ENCODE data around the gene MED26. TPM values are rescaled to one million over a fixed set of nuclear protein-coding genes. Genes with fewer than 3 reads are reported as not detected.

The MED26 gene
- total RNA-seq, 1 experiment from 2014 or later, result 11.4 TPM

DNA sequence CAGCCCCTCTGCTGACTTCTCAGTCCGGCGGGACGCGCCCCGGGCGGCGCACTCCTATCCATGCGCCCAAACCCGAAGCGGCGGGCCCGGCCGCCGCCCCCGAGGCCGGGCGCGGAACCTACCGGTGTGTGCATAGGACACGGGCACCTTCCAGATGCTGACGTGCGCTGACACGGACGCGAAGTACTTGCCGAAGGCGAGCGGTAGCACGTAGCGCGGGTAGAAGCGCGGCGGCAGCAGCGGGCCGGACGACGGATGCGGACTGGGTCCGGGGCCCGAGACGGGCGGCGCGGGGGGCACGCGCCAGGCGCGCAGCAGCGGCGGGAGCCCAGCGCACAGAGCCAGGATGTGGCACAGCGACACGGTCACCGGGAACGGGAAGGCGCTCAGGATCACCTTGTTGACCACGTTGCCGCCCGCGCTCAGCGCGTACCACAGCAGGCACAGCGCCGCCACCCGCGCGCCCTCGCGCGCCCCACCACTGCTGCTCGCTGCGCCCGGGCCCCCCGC, 56.1 kb downstream of the MED26 start:
- H3K23ac ChIP-seq (ENCODE audit: insufficient read length, low read depth, low read length), result no peak overlapping the region
- H3K4ac ChIP-seq (ENCODE audit: low read depth, low read length), result no peak overlapping the region
- no peaks in the 10 kb centered on the region; the same call in 1 of the 2 replicates for H3K79me2 ChIP-seq (ENCODE audit: insufficient read depth, low read length)
- Mint-ChIP-seq H3K4me3 (peak overlapping the region; percentile 82 to 88), H3K4me1 (peaks cover 18 to 19% of the 10 kb centered on the region in 2 experiments), H3K9me3 (no peaks in the 10 kb centered on the region; a peak in 1 of 5 replicates), H3K27me3 (ENCODE audit: low read depth) (no peaks in the 10 kb centered on the region), H3K27ac (peak overlapping the region in 2 of 3 experiments; percentile 68 to 70; a peak in 4 of 7 replicates), H3K36me3 (ENCODE audit: insufficient read depth in 1 of 3, low read depth in 3 of 3) (peaks cover 13 to 41% (median 37%) of the 10 kb centered on the region in 3 experiments; a peak in 6 of 7 replicates)
- DNase-seq, result no peak
- H2BK12ac ChIP-seq (ENCODE audit: insufficient read length, low read depth, low read length), result no peak overlapping the region
- H3K14ac ChIP-seq (ENCODE audit: insufficient read depth, low read length), result peak overlapping the region; percentile 33
- H2BK20ac ChIP-seq (ENCODE audit: low read depth, low read length, poor library complexity, severe bottlenecking), result no peak overlapping the region
- H2BK15ac ChIP-seq (ENCODE audit: low read depth, low read length), result no peak overlapping the region
- H3K4me1 ChIP-seq (ENCODE audit: insufficient read depth, low read length), result no peaks in the 10 kb centered on the region
- no CpG with 5 or more reads among the region's 75 CpGs for WGBS (ENCODE audit: extremely low coverage, insufficient read length, low lambda C conversion rate)
- no peak overlapping the region for H2AFZ ChIP-seq (ENCODE audit: low read length)
- no peaks in the 10 kb centered on the region for H4K20me1 ChIP-seq (ENCODE audit: control insufficient read depth, insufficient read depth, insufficient read length)
- H3K27ac ChIP-seq (ENCODE audit: insufficient read length, low read depth, low read length), result no peak overlapping the region
- H3K56ac ChIP-seq (ENCODE audit: insufficient read length, low read depth, low read length), result no peak overlapping the region
- H4K91ac ChIP-seq (ENCODE audit: insufficient read length, low read depth, low read length), result no peak overlapping the region
- H3K23me2 ChIP-seq (ENCODE audit: insufficient read length, low read depth, low read length, poor library complexity, severe bottlenecking), result peaks cover 12% of the 10 kb centered on the region
- H3K9me3 ChIP-seq (ENCODE audit: control insufficient read depth, low read depth, low read length), result no peaks in the 10 kb centered on the region
- peak overlapping the region; percentile 72 for H3K4me2 ChIP-seq (ENCODE audit: insufficient read depth, insufficient read length, low read length)
- no peak overlapping the region for H4K5ac ChIP-seq (ENCODE audit: insufficient read length, low read depth, low read length)
- no peak overlapping the region for H2BK120ac ChIP-seq (ENCODE audit: low read depth, low read length, poor library complexity, severe bottlenecking)
- no peak overlapping the region for H2BK5ac ChIP-seq (ENCODE audit: insufficient read length, low read length)
- H3K27me3 ChIP-seq (ENCODE audit: insufficient read depth, low read length), result no peaks in the 10 kb centered on the region
- TF ChIP-seq, protein P1, sequence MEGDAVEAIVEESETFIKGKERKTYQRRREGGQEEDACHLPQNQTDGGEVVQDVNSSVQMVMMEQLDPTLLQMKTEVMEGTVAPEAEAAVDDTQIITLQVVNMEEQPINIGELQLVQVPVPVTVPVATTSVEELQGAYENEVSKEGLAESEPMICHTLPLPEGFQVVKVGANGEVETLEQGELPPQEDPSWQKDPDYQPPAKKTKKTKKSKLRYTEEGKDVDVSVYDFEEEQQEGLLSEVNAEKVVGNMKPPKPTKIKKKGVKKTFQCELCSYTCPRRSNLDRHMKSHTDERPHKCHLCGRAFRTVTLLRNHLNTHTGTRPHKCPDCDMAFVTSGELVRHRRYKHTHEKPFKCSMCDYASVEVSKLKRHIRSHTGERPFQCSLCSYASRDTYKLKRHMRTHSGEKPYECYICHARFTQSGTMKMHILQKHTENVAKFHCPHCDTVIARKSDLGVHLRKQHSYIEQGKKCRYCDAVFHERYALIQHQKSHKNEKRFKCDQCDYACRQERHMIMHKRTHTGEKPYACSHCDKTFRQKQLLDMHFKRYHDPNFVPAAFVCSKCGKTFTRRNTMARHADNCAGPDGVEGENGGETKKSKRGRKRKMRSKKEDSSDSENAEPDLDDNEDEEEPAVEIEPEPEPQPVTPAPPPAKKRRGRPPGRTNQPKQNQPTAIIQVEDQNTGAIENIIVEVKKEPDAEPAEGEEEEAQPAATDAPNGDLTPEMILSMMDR (conservative IDR thresholded peaks at IDR 0.05), result no peak
- H3K18ac ChIP-seq (ENCODE audit: insufficient read length, low read depth, low read length), result no peak overlapping the region
- no peak overlapping the region for H3T11ph ChIP-seq (ENCODE audit: low read length)
- H2AK5ac ChIP-seq (ENCODE audit: insufficient read length, low read length), result no peak overlapping the region
- H3K79me1 ChIP-seq (ENCODE audit: insufficient read depth, low read depth, low read length, poor library complexity, severe bottlenecking), result peaks cover 14% of the 10 kb centered on the region
- no peak overlapping the region for H4K8ac ChIP-seq (replicated peaks; ENCODE audit: insufficient read length, low read depth, low read length)
- H3K9ac ChIP-seq (ENCODE audit: extremely low read depth, insufficient read length, low read length), result peak overlapping the region; percentile 39
